D341Med (cell line): ENCODE measurements around the gene HEPACAM2.

Experiments used
- DNase-seq: peaks from one replicate; pipeline ENCODE4 v3.0.0; 2012; ENCODE audit warnings: low spot score

Gene HEPACAM2

GRCh38 chr7:93147363-93147762 lies 78.9 kb downstream of the HEPACAM2 start:
- no peak for DNase-seq

DNA sequence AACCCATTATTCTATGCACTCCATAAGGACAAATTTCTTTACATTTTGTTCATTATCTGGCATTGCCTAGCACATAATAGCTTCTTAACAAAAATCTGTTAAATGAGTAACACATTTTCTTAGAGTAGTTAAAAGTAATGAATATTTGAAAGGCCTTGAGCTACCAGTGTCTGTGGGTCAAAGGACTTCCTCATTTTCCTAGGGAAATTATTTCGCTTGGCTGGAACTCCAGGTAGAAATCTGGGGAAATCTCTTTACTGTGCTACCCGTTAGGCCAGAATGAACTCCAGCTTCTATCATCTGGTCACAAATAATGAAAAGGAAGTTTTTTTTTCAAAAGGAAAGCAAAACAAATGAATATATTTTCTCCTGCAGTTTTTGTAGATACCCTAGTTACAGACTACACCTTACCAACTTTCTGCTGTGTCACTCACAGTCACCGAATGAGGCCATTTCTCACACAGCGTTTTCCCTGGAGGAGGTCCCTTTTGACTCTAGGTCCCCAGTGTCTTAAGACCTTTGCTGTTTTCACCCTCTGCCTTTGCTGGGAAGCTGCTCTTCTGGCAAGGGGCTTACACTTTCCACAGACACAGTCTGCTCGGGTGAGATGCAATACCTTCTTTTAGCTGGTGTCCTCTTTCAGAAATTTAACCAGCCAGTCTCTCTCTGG lies 79.7 kb downstream of the HEPACAM2 start:
- DNase-seq = no peak

DNA sequence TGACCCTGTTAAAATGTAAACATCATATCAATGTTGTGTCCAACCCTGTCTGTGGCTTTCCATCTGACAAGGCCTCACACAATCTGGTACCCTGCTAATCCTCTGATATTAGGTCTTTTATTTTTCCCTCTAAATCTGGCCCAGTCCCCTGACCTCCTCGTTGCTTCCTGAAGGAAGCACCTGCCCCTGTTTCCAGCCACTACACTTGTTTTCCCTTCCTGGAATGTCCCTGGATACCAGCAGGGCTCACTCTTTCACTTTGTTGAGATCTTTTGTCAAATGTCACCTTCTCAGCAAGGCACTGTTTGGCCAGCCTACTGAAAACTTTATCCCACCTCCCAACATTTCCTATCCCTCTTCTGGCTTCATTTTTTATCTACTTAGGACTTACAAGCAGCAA lies 80.2 kb downstream of the HEPACAM2 start:
- no peak for DNase-seq

- no peak for DNase-seq
These were observed 80.9 kb downstream of the HEPACAM2 start for GRCh38 chr7:93145354-93145753.

- no peak for DNase-seq
These were observed 84.1 kb downstream of the HEPACAM2 start for GRCh38 chr7:93142127-93142526.

- no peak for DNase-seq
These were observed 85.6 kb downstream of the HEPACAM2 start for GRCh38 chr7:93140582-93141191.

- no peak for DNase-seq
These were observed 87.7 kb downstream of the HEPACAM2 start for GRCh38 chr7:93138576-93138975.
